ENCODE data around the gene TCERG1L.

GRCh38 chr10:131044379-131045111 is 267.0 kb downstream of the TCERG1L start:
- TF ChIP-seq POLR2A (IDR thresholded peaks at IDR 0.05) = no peak
- TF ChIP-seq, protein P1, sequence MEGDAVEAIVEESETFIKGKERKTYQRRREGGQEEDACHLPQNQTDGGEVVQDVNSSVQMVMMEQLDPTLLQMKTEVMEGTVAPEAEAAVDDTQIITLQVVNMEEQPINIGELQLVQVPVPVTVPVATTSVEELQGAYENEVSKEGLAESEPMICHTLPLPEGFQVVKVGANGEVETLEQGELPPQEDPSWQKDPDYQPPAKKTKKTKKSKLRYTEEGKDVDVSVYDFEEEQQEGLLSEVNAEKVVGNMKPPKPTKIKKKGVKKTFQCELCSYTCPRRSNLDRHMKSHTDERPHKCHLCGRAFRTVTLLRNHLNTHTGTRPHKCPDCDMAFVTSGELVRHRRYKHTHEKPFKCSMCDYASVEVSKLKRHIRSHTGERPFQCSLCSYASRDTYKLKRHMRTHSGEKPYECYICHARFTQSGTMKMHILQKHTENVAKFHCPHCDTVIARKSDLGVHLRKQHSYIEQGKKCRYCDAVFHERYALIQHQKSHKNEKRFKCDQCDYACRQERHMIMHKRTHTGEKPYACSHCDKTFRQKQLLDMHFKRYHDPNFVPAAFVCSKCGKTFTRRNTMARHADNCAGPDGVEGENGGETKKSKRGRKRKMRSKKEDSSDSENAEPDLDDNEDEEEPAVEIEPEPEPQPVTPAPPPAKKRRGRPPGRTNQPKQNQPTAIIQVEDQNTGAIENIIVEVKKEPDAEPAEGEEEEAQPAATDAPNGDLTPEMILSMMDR (IDR thresholded peaks at IDR 0.05) = no peak

Data from Peyer's patch (tissue), 4 donors.